HL-60 (cell line): ENCODE data around the gene IFFO2.

ENCODE experiments used
- DNase-seq, 2 experiments: peaks; one replicate each; pipeline ENCODE4 v3.0.0-alpha.2; 2010 to 2020; ENCODE audit warnings: low read depth in 1 of 2, low spot score in 1 of 2
- H3K27ac ChIP-seq: fragments of 250-450 bp; sonication (Bioruptor Pico); replicated peaks from 2 replicates; pipeline ENCODE4 v1.5.1; 2020; ENCODE audit warnings: mild to moderate bottlenecking, moderate library complexity
- H3K27me3 ChIP-seq: fragments of 250-450 bp; sonication (Bioruptor Pico); 2 replicates; pipeline ENCODE4 v1.5.1; 2021; ENCODE audit warnings: mild to moderate bottlenecking, moderate library complexity; ENCODE audit not compliant: insufficient read depth, poor library complexity, severe bottlenecking
- H3K4me3 ChIP-seq: replicated peaks from 2 replicates; pipeline ENCODE4 v1.5.1; 2011; ENCODE audit warnings: mild to moderate bottlenecking, control low read depth, low read length; ENCODE audit not compliant: insufficient read depth
- CTCF ChIP-seq: IDR thresholded peaks from one replicate; pipeline ENCODE4 v1.5.1; 2011; ENCODE audit warnings: low read length, control low read depth, inconsistent platforms; ENCODE audit not compliant: insufficient read depth
- GABPA ChIP-seq: IDR thresholded peaks from 2 replicates; pipeline ENCODE4 v1.6.1; 2012; ENCODE audit warnings: low read depth
- POLR2AphosphoS5 ChIP-seq: IDR thresholded peaks from 2 replicates; pipeline ENCODE4 v1.6.1; 2012; ENCODE audit warnings: low read depth
- SPI1 ChIP-seq: IDR thresholded peaks from 2 replicates; pipeline ENCODE4 v1.6.1; 2012; ENCODE audit warnings: low read depth, mild to moderate bottlenecking, borderline replicate concordance
- TF ChIP-seq, protein P1 (sequence below): IDR thresholded peaks from 2 replicates; pipeline ENCODE4 v1.6.1; 2012; ENCODE audit warnings: low read depth; ENCODE audit not compliant: insufficient replicate concordance

The IFFO2 gene

DNA sequence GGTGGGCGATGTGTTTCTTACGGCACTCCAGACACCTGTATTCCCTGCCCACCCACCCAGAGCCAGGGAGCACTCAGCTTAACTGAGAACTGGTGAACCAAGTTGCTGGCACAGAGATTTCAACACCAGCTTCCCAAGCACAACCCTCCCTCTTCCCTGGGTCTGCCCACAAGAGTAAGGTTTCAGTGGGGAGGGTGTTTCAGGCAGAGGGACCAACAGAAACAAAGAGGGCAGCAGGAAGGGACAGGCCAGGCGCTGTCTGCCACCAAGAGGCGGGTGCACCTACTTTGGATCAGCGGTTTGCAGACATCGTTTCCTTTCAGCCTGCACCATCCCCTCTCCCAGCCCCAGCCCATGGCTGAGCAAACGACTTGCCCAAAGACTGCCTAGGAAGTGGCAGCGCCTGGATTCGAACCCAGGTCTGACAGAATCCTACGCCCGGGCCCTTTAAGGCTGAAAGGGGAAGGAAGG is 32.2 kb downstream of the IFFO2 start:
- H3K27me3 ChIP-seq, result no peaks in the 10 kb centered on the region
- H3K27ac ChIP-seq, result no peak overlapping the region
- no peak for TF ChIP-seq GABPA
- no peak for TF ChIP-seq CTCF
- TF ChIP-seq SPI1, result no peak
- TF ChIP-seq, protein P1, sequence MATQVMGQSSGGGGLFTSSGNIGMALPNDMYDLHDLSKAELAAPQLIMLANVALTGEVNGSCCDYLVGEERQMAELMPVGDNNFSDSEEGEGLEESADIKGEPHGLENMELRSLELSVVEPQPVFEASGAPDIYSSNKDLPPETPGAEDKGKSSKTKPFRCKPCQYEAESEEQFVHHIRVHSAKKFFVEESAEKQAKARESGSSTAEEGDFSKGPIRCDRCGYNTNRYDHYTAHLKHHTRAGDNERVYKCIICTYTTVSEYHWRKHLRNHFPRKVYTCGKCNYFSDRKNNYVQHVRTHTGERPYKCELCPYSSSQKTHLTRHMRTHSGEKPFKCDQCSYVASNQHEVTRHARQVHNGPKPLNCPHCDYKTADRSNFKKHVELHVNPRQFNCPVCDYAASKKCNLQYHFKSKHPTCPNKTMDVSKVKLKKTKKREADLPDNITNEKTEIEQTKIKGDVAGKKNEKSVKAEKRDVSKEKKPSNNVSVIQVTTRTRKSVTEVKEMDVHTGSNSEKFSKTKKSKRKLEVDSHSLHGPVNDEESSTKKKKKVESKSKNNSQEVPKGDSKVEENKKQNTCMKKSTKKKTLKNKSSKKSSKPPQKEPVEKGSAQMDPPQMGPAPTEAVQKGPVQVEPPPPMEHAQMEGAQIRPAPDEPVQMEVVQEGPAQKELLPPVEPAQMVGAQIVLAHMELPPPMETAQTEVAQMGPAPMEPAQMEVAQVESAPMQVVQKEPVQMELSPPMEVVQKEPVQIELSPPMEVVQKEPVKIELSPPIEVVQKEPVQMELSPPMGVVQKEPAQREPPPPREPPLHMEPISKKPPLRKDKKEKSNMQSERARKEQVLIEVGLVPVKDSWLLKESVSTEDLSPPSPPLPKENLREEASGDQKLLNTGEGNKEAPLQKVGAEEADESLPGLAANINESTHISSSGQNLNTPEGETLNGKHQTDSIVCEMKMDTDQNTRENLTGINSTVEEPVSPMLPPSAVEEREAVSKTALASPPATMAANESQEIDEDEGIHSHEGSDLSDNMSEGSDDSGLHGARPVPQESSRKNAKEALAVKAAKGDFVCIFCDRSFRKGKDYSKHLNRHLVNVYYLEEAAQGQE, result no peak
- no peak for TF ChIP-seq POLR2AphosphoS5
- no peak overlapping the region for H3K4me3 ChIP-seq
- DNase-seq, result no peak

DNA sequence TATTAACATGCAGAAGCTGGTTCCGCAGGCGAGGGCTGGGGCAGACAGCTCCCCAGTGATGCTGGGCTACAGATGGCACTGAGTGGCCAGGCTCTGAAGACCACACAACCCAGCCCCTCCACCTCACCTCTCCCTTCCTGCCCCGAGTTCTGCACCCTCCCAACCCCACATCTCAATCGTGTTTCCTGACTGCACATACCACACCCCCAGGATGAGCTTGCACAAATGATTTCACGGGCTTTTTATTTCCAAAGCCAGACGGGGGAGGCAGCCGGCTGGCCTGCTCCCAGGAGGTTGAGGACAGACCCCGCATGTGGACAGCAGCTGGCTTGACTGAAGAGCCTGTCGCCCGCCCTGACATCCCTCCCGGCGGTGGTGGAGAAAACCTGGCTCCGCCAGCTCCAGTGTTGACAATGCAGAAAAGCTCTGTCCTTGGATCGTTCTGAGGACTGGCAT is 32.7 kb downstream of the IFFO2 start:
- DNase-seq, result no peak
- TF ChIP-seq GABPA (no peak), CTCF (no peak), SPI1 (no peak), POLR2AphosphoS5 (no peak)
- TF ChIP-seq, protein P1, result no peak
- Histone ChIP-seq H3K27me3 (no peaks in the 10 kb centered on the region), H3K4me3 (no peak overlapping the region), H3K27ac (no peak overlapping the region)

DNA sequence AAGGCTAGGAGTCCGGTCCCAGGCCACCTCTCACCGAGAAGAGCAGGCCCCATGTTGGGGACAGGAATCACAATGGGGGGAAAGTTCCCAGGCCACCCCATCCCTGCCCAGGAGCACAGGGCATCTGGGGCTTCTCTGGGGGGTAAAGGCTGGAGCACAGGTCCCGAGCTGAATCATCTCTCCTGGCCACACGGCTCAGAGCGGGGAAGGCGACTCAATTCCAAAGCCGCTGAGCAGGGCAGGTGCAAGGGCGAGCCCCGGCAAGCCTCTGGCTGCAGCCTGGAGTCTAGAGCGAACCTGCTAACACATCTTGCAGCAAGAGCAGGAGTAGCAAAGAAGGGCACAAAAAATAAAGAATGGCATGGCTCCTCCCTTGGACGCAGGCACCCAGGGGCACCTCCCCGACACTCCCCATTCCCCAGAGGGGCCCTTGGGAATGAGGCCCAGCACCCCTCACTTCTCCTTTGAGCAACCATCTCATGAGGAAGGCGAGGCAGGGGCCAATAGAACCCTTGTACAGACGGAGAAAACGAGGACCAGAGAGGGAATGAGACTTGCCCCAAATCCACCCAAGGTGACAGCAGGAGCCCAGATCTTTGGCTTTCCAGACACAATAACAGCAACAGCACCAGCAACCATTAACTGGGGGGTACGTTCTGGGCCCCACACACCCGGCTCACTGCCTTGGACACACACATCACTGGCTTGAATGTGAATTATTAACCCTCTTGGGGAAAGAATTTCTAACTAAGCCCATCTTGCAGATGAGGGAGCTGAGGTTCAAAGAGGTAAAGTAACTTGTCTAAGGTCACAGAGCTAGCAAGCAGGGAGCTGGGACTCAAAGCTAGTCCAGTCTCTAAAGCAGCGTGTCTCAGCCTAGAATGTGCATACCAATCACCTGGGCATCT is 33.4 kb downstream of the IFFO2 start:
- DNase-seq, result no peak
- no peaks in the 10 kb centered on the region for H3K27me3 ChIP-seq
- no peak for TF ChIP-seq CTCF
- TF ChIP-seq, protein P1, result no peak
- TF ChIP-seq POLR2AphosphoS5, result no peak
- no peak for TF ChIP-seq SPI1
- TF ChIP-seq GABPA, result no peak
- H3K4me3 ChIP-seq, result no peak overlapping the region
- H3K27ac ChIP-seq, result no peak overlapping the region
